KMS-11 (cell line): Measurements from ENCODE around the gene PEX10.

ENCODE experiments used
- H2AFZ ChIP-seq: fragments of 200-600 bp; sonication (generic); 2 replicates; pipeline ENCODE4 v1.6.1; 2016; ENCODE audit warnings: antibody characterized with exemption, mixed run types, low read depth
- H3K27ac ChIP-seq: fragments of 200-600 bp; sonication (generic); 2 replicates; pipeline ENCODE4 v1.6.1; 2016; ENCODE audit warnings: mild to moderate bottlenecking, mixed run types
- H3K27me3 ChIP-seq: fragments of 200-600 bp; sonication (generic); 2 replicates; pipeline ENCODE4 v1.6.1; 2017; ENCODE audit warnings: mild to moderate bottlenecking, low read depth, mixed run types, moderate library complexity; ENCODE audit not compliant: insufficient read depth
- H3K36me3 ChIP-seq: fragments of 200-600 bp; sonication (generic); 2 replicates; pipeline ENCODE4 v1.6.1; 2017; ENCODE audit warnings: mild to moderate bottlenecking, mixed run types; ENCODE audit not compliant: insufficient read depth
- H3K4me1 ChIP-seq: fragments of 200-600 bp; sonication (generic); 2 replicates; pipeline ENCODE4 v1.6.1; 2016; ENCODE audit warnings: mild to moderate bottlenecking, low read depth, mixed run types; ENCODE audit not compliant: poor library complexity, severe bottlenecking
- H3K4me2 ChIP-seq: fragments of 200-600 bp; sonication (generic); 2 replicates; pipeline ENCODE4 v1.7.0; 2016; ENCODE audit warnings: mild to moderate bottlenecking, mixed run types
- H3K4me3 ChIP-seq: fragments of 200-600 bp; sonication (generic); IDR thresholded peaks from 2 replicates; pipeline ENCODE4 v1.6.1; 2017; ENCODE audit warnings: low read depth, low read length, mixed read lengths; ENCODE audit not compliant: insufficient read depth
- H3K79me2 ChIP-seq: fragments of 200-600 bp; sonication (generic); 2 replicates; pipeline ENCODE4 v1.6.1; 2016; ENCODE audit warnings: low read depth, mixed run types; ENCODE audit not compliant: insufficient read depth
- H3K9ac ChIP-seq: fragments of 200-600 bp; sonication (generic); 2 replicates; pipeline ENCODE4 v1.6.1; 2016; ENCODE audit warnings: mild to moderate bottlenecking, mixed run types
- H4K20me1 ChIP-seq: fragments of 200-600 bp; sonication (generic); 2 replicates; pipeline ENCODE4 v1.6.1; 2016; ENCODE audit warnings: mild to moderate bottlenecking, mixed run types; ENCODE audit not compliant: insufficient read depth
- CTCF ChIP-seq: fragments of 200-600 bp; sonication (generic); conservative IDR thresholded peaks from 2 replicates; pipeline ENCODE4 v1.6.1; 2017; ENCODE audit warnings: low read depth, mild to moderate bottlenecking, antibody characterized with exemption, low read length, moderate library complexity, mixed read lengths

PEX10 gene

GRCh38 chr1:2404142-2404889, 8.0 kb downstream of the PEX10 start:
- no peak overlapping the region for H2AFZ ChIP-seq
- H3K9ac ChIP-seq, result no peak overlapping the region
- no peak overlapping the region for H3K4me2 ChIP-seq
- no peak for TF ChIP-seq CTCF
- no peak overlapping the region for H3K27ac ChIP-seq
- no peaks in the 10 kb centered on the region for H4K20me1 ChIP-seq
- H3K4me1 ChIP-seq, result no peaks in the 10 kb centered on the region
- no peaks in the 10 kb centered on the region for H3K27me3 ChIP-seq
- H3K4me3 ChIP-seq, result no peak overlapping the region
- no peaks in the 10 kb centered on the region for H3K79me2 ChIP-seq
- H3K36me3 ChIP-seq, result peaks cover 3% of the 10 kb centered on the region; the same call in 1 of the 2 replicates

GRCh38 chr1:2403273-2403672, 9.1 kb downstream of the PEX10 start:
- Histone ChIP-seq H3K4me3 (no peak overlapping the region), H2AFZ (no peak overlapping the region), H3K27ac (no peak overlapping the region), H3K9ac (no peak overlapping the region), H3K79me2 (no peaks in the 10 kb centered on the region), H3K4me2 (no peak overlapping the region), H3K36me3 (peaks cover 3% of the 10 kb centered on the region; the same call in 1 of the 2 replicates), H4K20me1 (no peaks in the 10 kb centered on the region), H3K27me3 (no peaks in the 10 kb centered on the region), H3K4me1 (no peaks in the 10 kb centered on the region)
- no peak for TF ChIP-seq CTCF

GRCh38 chr1:2402420-2402819, 9.9 kb downstream of the PEX10 start:
- Histone ChIP-seq H4K20me1 (no peaks in the 10 kb centered on the region), H3K9ac (no peak overlapping the region), H3K79me2 (no peaks in the 10 kb centered on the region), H3K36me3 (peaks cover 3% of the 10 kb centered on the region; the same call in 1 of the 2 replicates), H3K4me3 (no peak overlapping the region), H3K4me2 (no peak overlapping the region), H3K27ac (no peak overlapping the region), H2AFZ (no peak overlapping the region), H3K4me1 (no peaks in the 10 kb centered on the region), H3K27me3 (no peaks in the 10 kb centered on the region)
- no peak for TF ChIP-seq CTCF

GRCh38 chr1:2400950-2401649, 11.3 kb downstream of the PEX10 start:
- Histone ChIP-seq H3K9ac (no peak overlapping the region), H3K4me2 (no peak overlapping the region), H3K36me3 (peaks cover 11% of the 10 kb centered on the region; the same call in 1 of the 2 replicates), H4K20me1 (no peaks in the 10 kb centered on the region), H3K27ac (no peak overlapping the region), H2AFZ (no peak overlapping the region), H3K27me3 (no peaks in the 10 kb centered on the region), H3K4me3 (no peak overlapping the region), H3K4me1 (no peaks in the 10 kb centered on the region), H3K79me2 (no peaks in the 10 kb centered on the region)
- TF ChIP-seq CTCF, result no peak
